Measurements from ENCODE around the gene COL2A1.

COL2A1 gene

GRCh38 chr12:47987411-47988072 lies 16.7 kb downstream of the COL2A1 start:
- DNase-seq = no peak
- Mint-ChIP-seq H3K36me3 (ENCODE audit: low read depth) (peaks cover 83% of the 10 kb centered on the region), H3K4me1 (peaks cover 51% of the 10 kb centered on the region), H3K27ac (peak overlapping the region; percentile 99), H3K9me3 (no peaks in the 10 kb centered on the region), H3K27me3 (ENCODE audit: low read depth, poor library complexity) (no peaks in the 10 kb centered on the region), H3K4me3 (peak overlapping the region; percentile 67)
- no peak for TF ChIP-seq CTCF (IDR thresholded peaks at IDR 0.05)

GRCh38 chr12:47986832-47987231 lies 17.4 kb downstream of the COL2A1 start:
- DNase-seq = no peak
- Mint-ChIP-seq H3K9me3 (no peaks in the 10 kb centered on the region), H3K36me3 (ENCODE audit: low read depth) (peaks cover 80% of the 10 kb centered on the region), H3K4me3 (no peak overlapping the region), H3K27me3 (ENCODE audit: low read depth, poor library complexity) (no peaks in the 10 kb centered on the region), H3K27ac (no peak overlapping the region), H3K4me1 (peaks cover 49% of the 10 kb centered on the region)
- no peak for TF ChIP-seq CTCF (IDR thresholded peaks at IDR 0.05)

- Mint-ChIP-seq H3K27ac (no peak overlapping the region), H3K27me3 (ENCODE audit: low read depth, poor library complexity) (no peaks in the 10 kb centered on the region), H3K4me1 (peaks cover 46% of the 10 kb centered on the region), H3K4me3 (no peak overlapping the region), H3K36me3 (ENCODE audit: low read depth) (peaks cover 75% of the 10 kb centered on the region), H3K9me3 (no peaks in the 10 kb centered on the region)
- no peak for TF ChIP-seq CTCF (IDR thresholded peaks at IDR 0.05)
- no peak for DNase-seq
These were observed 18.0 kb downstream of the COL2A1 start for GRCh38 chr12:47986291-47986660.

GRCh38 chr12:47985596-47986290 lies 18.5 kb downstream of the COL2A1 start:
- Mint-ChIP-seq H3K27me3 (ENCODE audit: low read depth, poor library complexity) (no peaks in the 10 kb centered on the region), H3K36me3 (ENCODE audit: low read depth) (peaks cover 70% of the 10 kb centered on the region), H3K4me3 (no peak overlapping the region), H3K27ac (no peak overlapping the region), H3K4me1 (peaks cover 40% of the 10 kb centered on the region), H3K9me3 (no peaks in the 10 kb centered on the region)
- TF ChIP-seq CTCF (IDR thresholded peaks at IDR 0.05) = no peak
- DNase-seq = no peak

GRCh38 chr12:47984331-47984801 lies 19.9 kb downstream of the COL2A1 start:
- no peak overlapping the region for H3K27ac Mint-ChIP-seq
- H3K9me3 Mint-ChIP-seq = no peaks in the 10 kb centered on the region
- no peak overlapping the region for H3K4me3 Mint-ChIP-seq
- H3K36me3 Mint-ChIP-seq (ENCODE audit: low read depth) = peaks cover 63% of the 10 kb centered on the region
- no peak for DNase-seq
- no peaks in the 10 kb centered on the region for H3K27me3 Mint-ChIP-seq (ENCODE audit: low read depth, poor library complexity)
- H3K4me1 Mint-ChIP-seq = peaks cover 27% of the 10 kb centered on the region
- TF ChIP-seq CTCF (IDR thresholded peaks at IDR 0.05) = no peak
